GM12891 (cell line): ENCODE results near the gene SLC17A4.

ENCODE experiments used
- DNase-seq: peaks from one replicate; pipeline ENCODE4 v3.0.0; 2011; ENCODE audit warnings: low spot score; ENCODE audit not compliant: insufficient read length
- FAIRE-seq: peaks from 2 replicates; lab custom pipeline; 2011; peaks lifted over from hg19 to GRCh38; lab: Jason Lieb, UNC
- PAX5 ChIP-seq: IDR thresholded peaks from 2 replicates; pipeline ENCODE4 v1.6.1; 2011; ENCODE audit warnings: low read length, moderate library complexity, mild to moderate bottlenecking; ENCODE audit not compliant: insufficient read depth, severe bottlenecking
- POLR2A ChIP-seq: IDR thresholded peaks from 2 replicates; pipeline ENCODE4 v1.6.1; 2011; ENCODE audit warnings: low read depth, low read length, control low read depth
- POLR2AphosphoS5 ChIP-seq: IDR thresholded peaks from 2 replicates; pipeline ENCODE4 v1.6.1; 2011; ENCODE audit warnings: low read depth, low read length, control low read depth
- POU2F2 ChIP-seq: IDR thresholded peaks from 2 replicates; pipeline ENCODE4 v1.6.1; 2011; ENCODE audit warnings: low read depth, mild to moderate bottlenecking, control low read depth, low read length, moderate library complexity
- SPI1 ChIP-seq: IDR thresholded peaks from 2 replicates; pipeline ENCODE4 v1.6.1; 2011; ENCODE audit warnings: low read depth, low read length, control low read depth
- TAF1 ChIP-seq: IDR thresholded peaks from 2 replicates; pipeline ENCODE4 v1.6.1; 2011; ENCODE audit warnings: low read depth, low read length, control low read depth

The SLC17A4 gene

GRCh38 chr6:25727028-25727427 lies 27.5 kb upstream of the SLC17A4 start:
- TF ChIP-seq SPI1 (no peak), POU2F2 (no peak), PAX5 (no peak), POLR2A (no peak), POLR2AphosphoS5 (no peak), TAF1 (no peak)
- DNase-seq (no peak), FAIRE-seq (no peak)

GRCh38 chr6:25730907-25731306 lies 23.6 kb upstream of the SLC17A4 start:
- DNase-seq (no peak), FAIRE-seq (no peak)
- TF ChIP-seq POLR2A (no peak), SPI1 (no peak), POU2F2 (no peak), TAF1 (no peak), PAX5 (no peak)

- DNase-seq (no peak), FAIRE-seq (no peak)
- TF ChIP-seq TAF1 (no peak), PAX5 (no peak), POLR2A (no peak), SPI1 (no peak), POLR2AphosphoS5 (no peak), POU2F2 (no peak)
These were observed 22.8 kb upstream of the SLC17A4 start for GRCh38 chr6:25731721-25732120.

GRCh38 chr6:25732468-25733198 lies 21.9 kb upstream of the SLC17A4 start:
- DNase-seq: no peak
- TF ChIP-seq POLR2A (no peak), TAF1 (no peak), POLR2AphosphoS5 (no peak), POU2F2 (no peak), SPI1 (no peak), PAX5 (no peak)
- no peak for FAIRE-seq

GRCh38 chr6:25735261-25735660 lies 19.3 kb upstream of the SLC17A4 start:
- DNase-seq (no peak), FAIRE-seq (no peak)
- TF ChIP-seq TAF1 (no peak), POLR2A (no peak), PAX5 (no peak), POLR2AphosphoS5 (no peak), POU2F2 (no peak), SPI1 (no peak)

- no peak for DNase-seq
- no peak for TF ChIP-seq POU2F2
- no peak for TF ChIP-seq POLR2AphosphoS5
- no peak for TF ChIP-seq POLR2A
- TF ChIP-seq PAX5: no peak
- no peak for TF ChIP-seq SPI1
- TF ChIP-seq TAF1: no peak
- FAIRE-seq: no peak
These were observed 10.7 kb upstream of the SLC17A4 start for GRCh38 chr6:25743868-25744267.

- FAIRE-seq (no peak), DNase-seq (no peak)
- TF ChIP-seq POU2F2 (no peak), TAF1 (no peak), POLR2AphosphoS5 (no peak), SPI1 (no peak), PAX5 (no peak), POLR2A (no peak)
These were observed 8.7 kb upstream of the SLC17A4 start for GRCh38 chr6:25745836-25746235.

GRCh38 chr6:25746968-25747367 lies 7.6 kb upstream of the SLC17A4 start:
- DNase-seq (no peak), FAIRE-seq (no peak)
- TF ChIP-seq PAX5 (no peak), POLR2A (no peak), TAF1 (no peak), POU2F2 (no peak), SPI1 (no peak), POLR2AphosphoS5 (no peak)

GRCh38 chr6:25747477-25747876 lies 7.1 kb upstream of the SLC17A4 start:
- DNase-seq (no peak), FAIRE-seq (no peak)
- TF ChIP-seq POLR2A (no peak), PAX5 (no peak), SPI1 (no peak)
